ENCODE results near the gene TENT4B. TPM values are rescaled to one million over a fixed set of nuclear protein-coding genes. Genes with fewer than 3 reads are reported as not detected.
"Not testable (repeated sequence)": the region's sequence is repeated elsewhere in the genome, so short reads cannot be mapped to it uniquely, and the experiment has no call there.

Gene TENT4B
- total RNA-seq, 1 donor = 38.7 TPM

DNA sequence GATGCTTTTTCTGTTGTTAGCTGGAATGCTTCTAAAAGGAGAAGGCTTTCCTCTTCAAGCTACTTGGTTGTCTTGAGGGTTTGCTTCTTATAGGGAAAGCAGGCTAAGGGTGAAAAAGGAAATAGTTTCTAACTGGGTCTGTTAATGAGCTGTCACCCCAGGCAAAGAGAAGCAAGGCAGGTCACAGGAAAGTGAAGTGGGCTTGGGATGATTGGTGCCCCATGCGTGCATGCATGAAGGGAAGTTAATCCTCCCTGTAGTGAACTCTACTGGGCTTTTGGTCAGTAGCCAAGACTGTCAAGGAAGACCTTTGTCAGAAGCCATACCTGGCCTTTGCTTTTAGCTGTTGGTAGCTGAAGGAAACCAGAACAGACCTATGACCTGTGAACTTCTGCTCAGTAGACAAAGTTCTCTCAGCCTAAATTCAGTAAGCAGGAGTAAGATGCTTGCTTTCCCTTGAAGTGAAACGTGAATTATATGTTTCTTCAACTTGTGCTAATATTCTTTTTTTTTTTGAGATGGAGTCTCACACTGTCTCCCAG, 16.5 kb downstream of the TENT4B start:
- Histone ChIP-seq H3K9me3 (ENCODE audit: low read depth, low read length) (no peaks in the 10 kb centered on the region), H3K4me1 (ENCODE audit: insufficient read depth, low read length) (peaks cover 54% of the 10 kb centered on the region), H3K27me3 (ENCODE audit: insufficient read depth, low read length) (no peaks in the 10 kb centered on the region), H3K4me3 (ENCODE audit: low read length) (no peak overlapping the region)

DNA sequence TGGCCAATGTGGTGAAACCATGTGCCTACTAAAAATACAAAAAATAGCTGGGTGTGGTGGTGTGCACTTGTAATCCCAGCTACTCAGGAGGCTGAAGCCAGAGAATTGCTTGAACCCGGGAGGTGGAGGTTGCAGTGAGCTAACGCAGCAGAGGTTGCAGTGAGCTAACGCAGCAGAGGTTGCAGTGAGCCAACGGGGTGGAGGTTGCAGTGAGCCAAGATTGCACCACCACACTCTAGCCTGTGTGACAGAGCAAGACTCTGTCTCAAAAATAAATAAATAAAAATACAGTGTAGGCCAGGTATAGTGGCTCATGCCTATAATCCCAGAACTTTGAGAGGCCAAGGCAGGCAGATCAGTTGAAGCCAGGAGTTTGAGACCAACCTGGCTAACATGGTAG, 18.7 kb downstream of the TENT4B start:
- H3K4me3 ChIP-seq (ENCODE audit: low read length); H3K9me3 ChIP-seq (ENCODE audit: low read depth, low read length); H3K27me3 ChIP-seq (ENCODE audit: insufficient read depth, low read length): not testable (repeated sequence)
- H3K4me1 ChIP-seq (ENCODE audit: insufficient read depth, low read length) = peaks cover 57% of the 10 kb centered on the region

DNA sequence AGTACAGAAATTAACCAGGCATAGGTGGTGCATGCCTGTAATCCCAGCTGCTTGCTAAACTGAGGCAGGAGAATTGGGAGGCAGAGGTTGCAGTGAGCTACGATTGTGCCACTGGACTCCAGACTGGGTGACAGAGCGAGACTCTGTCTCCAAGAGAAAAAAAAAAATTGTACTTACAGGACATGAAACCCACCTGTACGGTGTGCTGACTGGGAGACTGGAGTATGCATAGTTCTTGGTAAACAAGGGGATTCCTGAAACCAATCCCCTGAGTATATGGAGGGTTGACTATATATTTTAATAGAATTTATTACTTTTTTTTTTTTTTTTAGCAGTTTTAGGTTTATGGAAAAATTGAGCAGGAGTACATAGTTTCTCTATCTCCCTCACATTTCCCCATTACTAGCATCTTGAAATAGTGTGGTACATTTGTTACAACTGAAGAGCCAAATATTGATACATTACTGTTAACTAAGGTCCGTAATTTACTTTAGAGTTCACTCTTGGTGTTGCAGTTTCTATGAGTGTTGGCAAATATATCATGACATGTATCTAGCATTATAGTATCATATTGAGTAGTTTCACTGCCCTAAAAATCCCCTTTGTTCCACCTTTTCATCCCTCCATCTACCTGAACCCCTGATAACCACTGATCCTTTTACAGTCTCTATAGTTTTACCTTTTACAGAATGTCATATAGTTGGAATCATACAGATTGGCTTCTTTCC, 19.3 kb downstream of the TENT4B start:
- H3K9me3 ChIP-seq (ENCODE audit: low read depth, low read length) = no peaks in the 10 kb centered on the region
- no peaks in the 10 kb centered on the region for H3K27me3 ChIP-seq (ENCODE audit: insufficient read depth, low read length)
- H3K4me1 ChIP-seq (ENCODE audit: insufficient read depth, low read length) = peaks cover 58% of the 10 kb centered on the region
- no peak overlapping the region for H3K4me3 ChIP-seq (ENCODE audit: low read length)

DNA sequence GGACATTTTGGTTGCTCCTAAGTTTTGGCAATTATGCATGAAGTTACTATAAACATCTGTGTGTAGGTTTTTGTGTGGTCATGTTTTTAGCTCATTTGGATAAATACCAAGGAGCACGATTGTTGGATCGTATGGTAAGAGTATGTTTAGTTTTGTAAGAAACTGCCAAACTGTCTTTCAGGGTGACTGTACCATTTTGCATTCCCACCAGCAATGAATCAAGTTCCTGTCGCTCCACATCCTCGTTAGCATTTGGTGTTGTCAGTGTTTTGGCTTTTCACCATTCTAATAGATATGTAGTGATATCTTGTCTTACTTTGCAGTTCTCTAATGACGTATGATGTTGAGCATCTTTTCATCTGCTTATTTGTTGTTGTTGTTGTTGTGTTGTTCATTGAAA, 20.2 kb downstream of the TENT4B start:
- H3K9me3 ChIP-seq (ENCODE audit: low read depth, low read length) = no peaks in the 10 kb centered on the region
- H3K4me1 ChIP-seq (ENCODE audit: insufficient read depth, low read length) = peaks cover 49% of the 10 kb centered on the region
- no peak overlapping the region for H3K4me3 ChIP-seq (ENCODE audit: low read length)
- H3K27me3 ChIP-seq (ENCODE audit: insufficient read depth, low read length) = no peaks in the 10 kb centered on the region

DNA sequence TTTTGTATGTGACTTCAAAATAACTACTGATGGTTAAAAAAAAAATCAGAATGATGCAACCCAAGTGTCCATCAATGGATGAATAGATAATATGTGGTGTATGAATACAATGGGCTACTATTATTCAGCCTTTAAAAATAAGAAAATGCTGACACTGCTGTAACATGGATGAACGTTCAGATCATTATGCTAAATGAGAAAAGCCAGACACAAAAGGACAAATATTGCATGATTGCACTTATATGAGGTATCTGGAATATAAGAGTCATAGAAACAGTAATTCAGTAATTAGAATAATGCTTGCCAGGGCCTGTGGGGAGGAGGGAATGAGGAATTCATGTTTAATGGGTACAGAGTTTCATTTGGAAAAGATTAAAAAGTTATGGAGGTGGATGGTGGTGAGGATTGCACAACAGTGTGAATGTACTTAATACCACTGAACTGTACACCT, 25.4 kb downstream of the TENT4B start:
- Histone ChIP-seq H3K4me1 (ENCODE audit: insufficient read depth, low read length) (peaks cover 13% of the 10 kb centered on the region), H3K9me3 (ENCODE audit: low read depth, low read length) (no peaks in the 10 kb centered on the region), H3K4me3 (ENCODE audit: low read length) (no peak overlapping the region), H3K27me3 (ENCODE audit: insufficient read depth, low read length) (no peaks in the 10 kb centered on the region)

DNA sequence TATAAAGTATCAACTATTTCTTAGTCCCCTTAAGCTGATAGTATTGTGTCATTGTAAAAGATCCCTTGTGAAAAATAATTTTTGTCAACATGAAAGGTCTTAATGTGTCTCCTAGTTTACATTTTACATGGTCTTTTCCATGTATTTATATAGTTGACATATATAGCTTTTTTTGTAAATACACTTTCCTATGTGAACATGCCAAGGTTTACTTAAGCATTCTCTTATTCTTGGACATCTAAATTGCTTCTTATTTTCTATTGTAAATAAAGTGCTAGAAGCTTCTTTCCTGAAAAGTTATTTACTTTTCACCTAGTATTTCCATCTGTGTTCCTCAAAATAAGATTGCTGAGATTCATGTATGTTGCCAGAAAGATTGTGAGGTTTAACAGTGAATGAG, 29.3 kb downstream of the TENT4B start:
- no peaks in the 10 kb centered on the region for H3K4me1 ChIP-seq (ENCODE audit: insufficient read depth, low read length)
- H3K9me3 ChIP-seq (ENCODE audit: low read depth, low read length) = no peaks in the 10 kb centered on the region
- H3K27me3 ChIP-seq (ENCODE audit: insufficient read depth, low read length) = no peaks in the 10 kb centered on the region
- H3K4me3 ChIP-seq (ENCODE audit: low read length) = no peak overlapping the region

DNA sequence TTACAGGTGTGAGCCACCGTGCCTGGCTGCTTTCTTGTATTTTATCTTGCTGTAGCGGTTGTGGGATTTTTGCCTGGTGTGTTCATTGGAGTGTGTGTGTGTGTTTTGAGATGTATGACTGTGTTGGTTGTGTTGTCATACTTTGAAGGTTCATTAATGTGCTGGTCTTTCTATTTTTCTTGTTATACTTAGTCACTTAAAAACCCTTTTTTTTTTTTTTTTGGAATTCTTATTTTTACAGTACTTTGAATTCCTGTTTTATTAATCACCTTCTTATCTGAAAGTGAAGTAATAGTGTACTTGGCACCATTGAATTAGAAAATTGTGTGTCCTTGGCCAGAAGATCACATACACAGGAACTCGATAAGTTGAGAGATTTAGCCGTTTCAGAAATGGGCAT, 30.2 kb downstream of the TENT4B start:
- Histone ChIP-seq H3K27me3 (ENCODE audit: insufficient read depth, low read length) (no peaks in the 10 kb centered on the region), H3K4me1 (ENCODE audit: insufficient read depth, low read length) (no peaks in the 10 kb centered on the region), H3K9me3 (ENCODE audit: low read depth, low read length) (no peaks in the 10 kb centered on the region), H3K4me3 (ENCODE audit: low read length) (no peak overlapping the region)

DNA sequence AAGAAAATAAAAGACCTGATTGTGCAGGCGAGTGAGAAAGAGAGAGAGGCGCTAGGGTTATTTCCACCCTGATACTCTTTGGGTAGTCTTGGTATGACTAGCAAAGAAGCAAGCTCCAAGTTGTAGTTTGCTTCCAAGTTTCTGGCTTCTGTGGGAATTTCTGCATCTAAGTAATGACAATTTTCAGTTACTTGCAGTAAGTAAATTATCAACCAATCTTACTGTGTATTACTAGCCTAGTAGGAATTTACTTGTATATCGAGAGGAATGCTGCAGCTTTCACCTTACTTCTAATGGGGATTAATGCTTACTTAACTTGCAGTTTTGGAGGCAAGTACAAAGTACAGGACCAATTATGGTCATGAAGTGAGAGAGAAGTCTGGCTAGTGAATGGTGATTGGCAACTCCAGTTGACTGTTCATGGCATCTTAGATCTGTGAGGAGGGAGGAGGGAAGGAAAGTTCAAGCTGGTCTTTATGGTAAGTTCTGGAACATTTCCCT, 31.9 kb downstream of the TENT4B start:
- H3K9me3 ChIP-seq (ENCODE audit: low read depth, low read length) = no peaks in the 10 kb centered on the region
- H3K4me3 ChIP-seq (ENCODE audit: low read length) = no peak overlapping the region
- peaks cover 4% of the 10 kb centered on the region for H3K4me1 ChIP-seq (ENCODE audit: insufficient read depth, low read length)
- H3K27me3 ChIP-seq (ENCODE audit: insufficient read depth, low read length) = no peaks in the 10 kb centered on the region

DNA sequence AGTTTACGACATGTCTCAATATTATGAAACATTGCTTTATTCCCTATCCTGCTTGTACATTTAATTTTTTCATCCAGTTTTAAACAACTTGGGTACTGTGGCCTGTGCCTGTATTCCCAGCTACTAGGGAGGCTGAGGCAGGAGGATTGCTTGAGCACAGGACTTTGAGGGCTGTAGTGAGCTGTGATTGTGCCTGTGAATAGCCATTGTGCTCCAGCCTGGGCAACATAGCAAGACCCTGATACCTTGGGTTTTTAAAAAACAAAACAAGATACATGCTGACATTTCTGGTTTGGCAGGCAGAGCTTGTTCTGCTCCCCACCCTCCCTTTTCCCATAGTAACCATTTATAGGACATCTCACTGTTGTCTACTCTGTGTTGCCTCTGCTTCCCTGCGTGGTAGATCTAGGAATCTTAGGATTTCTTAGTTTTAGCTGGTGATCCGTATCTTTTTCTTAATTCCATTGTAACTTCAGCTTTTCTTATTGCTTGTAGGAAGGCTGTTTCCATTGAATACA, 35.6 kb downstream of the TENT4B start:
- peaks cover 4% of the 10 kb centered on the region for H3K4me1 ChIP-seq (ENCODE audit: insufficient read depth, low read length)
- H3K9me3 ChIP-seq (ENCODE audit: low read depth, low read length) = no peaks in the 10 kb centered on the region
- no peaks in the 10 kb centered on the region for H3K27me3 ChIP-seq (ENCODE audit: insufficient read depth, low read length)
- no peak overlapping the region for H3K4me3 ChIP-seq (ENCODE audit: low read length)

DNA sequence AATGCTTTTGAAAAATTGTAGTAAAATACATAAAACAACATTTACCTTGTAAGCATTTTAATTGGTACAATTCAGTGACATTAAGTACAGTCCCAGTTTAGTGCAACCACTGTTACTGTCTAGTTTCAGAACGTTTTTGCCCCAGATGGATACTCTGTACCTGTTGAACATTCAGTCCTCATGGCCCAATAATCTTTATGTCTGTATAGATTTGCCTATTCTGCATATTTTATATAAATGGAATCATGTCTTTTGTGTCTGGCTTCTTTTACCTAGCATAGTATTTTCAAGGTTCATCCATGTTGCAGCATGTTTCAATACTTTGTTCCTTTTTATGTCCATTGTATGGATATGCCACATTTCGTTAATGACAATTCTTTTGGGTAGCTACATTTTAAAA, 37.2 kb downstream of the TENT4B start:
- Histone ChIP-seq H3K4me1 (ENCODE audit: insufficient read depth, low read length) (peaks cover 10% of the 10 kb centered on the region), H3K9me3 (ENCODE audit: low read depth, low read length) (no peaks in the 10 kb centered on the region), H3K27me3 (ENCODE audit: insufficient read depth, low read length) (no peaks in the 10 kb centered on the region), H3K4me3 (ENCODE audit: low read length) (no peak overlapping the region)

DNA sequence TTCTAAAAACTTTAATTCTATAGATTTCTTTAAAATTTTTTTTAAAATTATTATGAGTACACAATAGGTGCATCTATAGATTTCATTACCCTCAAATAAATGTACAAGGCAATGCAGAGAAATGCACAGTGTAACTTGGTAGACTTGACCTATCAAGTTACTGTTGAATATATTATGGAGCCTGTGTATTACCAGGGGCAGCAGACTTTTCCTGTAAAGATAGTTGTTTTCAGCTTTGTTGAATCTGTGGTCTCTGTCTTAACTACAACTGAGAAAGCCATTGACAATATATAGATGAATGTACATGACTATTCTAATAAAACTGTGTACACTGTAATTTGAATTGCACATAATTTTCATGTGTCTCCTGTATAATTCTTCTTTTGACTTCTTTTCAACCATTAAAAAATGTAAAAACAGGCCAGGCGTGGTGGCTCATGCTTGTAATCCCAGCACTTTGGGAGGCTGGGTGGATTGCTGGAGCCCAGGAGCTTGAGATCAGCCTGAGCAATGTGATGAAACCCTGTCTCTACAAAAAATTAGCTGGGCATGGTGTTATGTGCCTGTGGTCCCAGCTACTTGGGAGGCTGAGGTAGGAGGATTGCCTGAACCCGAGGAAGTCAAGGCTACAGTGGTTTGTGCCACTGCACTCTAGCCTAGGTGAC, 39.4 kb downstream of the TENT4B start:
- peaks cover 25% of the 10 kb centered on the region for H3K4me1 ChIP-seq (ENCODE audit: insufficient read depth, low read length)
- no peaks in the 10 kb centered on the region for H3K9me3 ChIP-seq (ENCODE audit: low read depth, low read length)
- no peak overlapping the region for H3K4me3 ChIP-seq (ENCODE audit: low read length)
- no peaks in the 10 kb centered on the region for H3K27me3 ChIP-seq (ENCODE audit: insufficient read depth, low read length)

DNA sequence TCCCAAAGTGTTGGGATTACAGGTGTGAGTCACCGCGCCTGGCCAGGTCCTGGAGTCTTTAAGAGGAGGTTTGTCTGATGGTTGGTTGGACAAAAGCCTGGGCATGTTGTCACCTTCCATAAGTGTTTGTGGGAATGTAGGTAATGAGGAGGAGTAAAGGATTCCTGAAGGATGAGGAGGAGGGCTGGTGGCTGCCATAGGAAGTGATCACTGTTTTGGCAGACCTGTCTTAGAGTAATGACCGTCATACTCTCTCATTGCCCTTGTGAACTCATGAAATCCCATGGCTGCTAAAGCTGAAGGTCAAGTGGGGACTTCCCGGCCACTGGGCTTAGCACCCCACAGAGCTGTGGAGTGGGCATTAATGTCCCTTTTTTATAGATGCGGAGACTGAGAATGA, 40.5 kb downstream of the TENT4B start:
- Histone ChIP-seq H3K4me3 (ENCODE audit: low read length) (no peak overlapping the region), H3K9me3 (ENCODE audit: low read depth, low read length) (no peaks in the 10 kb centered on the region), H3K27me3 (ENCODE audit: insufficient read depth, low read length) (no peaks in the 10 kb centered on the region), H3K4me1 (ENCODE audit: insufficient read depth, low read length) (peaks cover 25% of the 10 kb centered on the region)

DNA sequence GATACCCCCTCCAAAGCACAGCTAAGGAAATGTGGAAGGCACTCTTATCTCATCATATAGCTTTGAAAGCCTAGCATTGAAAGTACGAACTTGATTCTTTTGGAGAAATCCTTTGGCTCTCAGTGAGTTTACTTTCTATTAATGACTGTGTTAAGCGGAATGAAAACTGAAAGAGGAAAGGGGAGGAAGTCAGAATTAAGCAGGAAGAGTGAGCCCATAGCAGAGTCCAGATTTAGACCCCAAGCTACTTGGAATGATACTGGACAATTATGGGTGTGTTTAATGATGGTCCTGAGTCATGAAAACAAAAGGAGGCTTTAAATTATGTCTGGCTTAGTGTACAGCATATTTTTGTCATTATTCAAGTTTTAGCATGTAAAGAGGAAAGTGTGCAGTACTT, 42.2 kb downstream of the TENT4B start:
- Histone ChIP-seq H3K27me3 (ENCODE audit: insufficient read depth, low read length) (no peaks in the 10 kb centered on the region), H3K4me3 (ENCODE audit: low read length) (no peak overlapping the region), H3K9me3 (ENCODE audit: low read depth, low read length) (no peaks in the 10 kb centered on the region), H3K4me1 (ENCODE audit: insufficient read depth, low read length) (peaks cover 30% of the 10 kb centered on the region)

DNA sequence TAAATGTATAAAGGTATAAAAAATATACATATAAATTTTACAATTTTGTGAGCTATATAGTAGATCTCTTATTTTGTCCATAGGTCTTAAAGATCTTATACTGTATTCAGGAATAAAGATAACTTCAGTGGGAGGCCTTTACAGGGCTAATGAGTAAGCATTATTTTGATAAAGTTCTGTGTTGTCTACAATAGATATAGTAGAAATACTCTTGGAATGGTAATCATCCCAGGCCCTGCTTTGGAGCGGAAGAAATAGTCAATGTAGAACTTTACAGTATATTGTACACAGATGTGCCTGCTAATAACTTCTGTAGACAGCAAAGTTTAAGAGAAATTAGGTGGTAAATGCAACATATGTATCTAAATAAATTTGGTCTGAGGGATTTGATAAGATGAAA, 42.6 kb downstream of the TENT4B start:
- H3K4me1 ChIP-seq (ENCODE audit: insufficient read depth, low read length) = peaks cover 30% of the 10 kb centered on the region
- H3K4me3 ChIP-seq (ENCODE audit: low read length) = no peak overlapping the region
- H3K9me3 ChIP-seq (ENCODE audit: low read depth, low read length) = no peaks in the 10 kb centered on the region
- no peaks in the 10 kb centered on the region for H3K27me3 ChIP-seq (ENCODE audit: insufficient read depth, low read length)

DNA sequence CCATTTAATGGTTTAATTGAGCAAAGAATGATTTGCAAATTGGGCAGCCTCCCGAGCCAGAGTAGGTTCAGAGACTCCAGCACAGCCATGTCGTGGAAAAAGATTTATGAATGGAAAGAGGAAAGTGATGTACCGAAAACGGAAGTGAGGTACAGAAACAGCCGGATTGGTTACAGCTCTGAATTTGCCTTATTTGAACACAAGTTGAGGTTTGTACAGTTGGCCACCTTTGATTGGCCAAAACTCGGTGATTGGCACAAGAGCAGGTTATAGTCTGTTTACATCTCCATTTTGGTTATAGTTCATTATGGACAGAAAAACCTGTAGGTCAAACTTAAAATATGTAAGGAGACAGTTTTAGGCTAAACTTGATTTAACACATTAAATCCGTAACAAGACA, 44.5 kb downstream of the TENT4B start:
- no peaks in the 10 kb centered on the region for H3K27me3 ChIP-seq (ENCODE audit: insufficient read depth, low read length)
- no peaks in the 10 kb centered on the region for H3K9me3 ChIP-seq (ENCODE audit: low read depth, low read length)
- H3K4me3 ChIP-seq (ENCODE audit: low read length) = no peak overlapping the region
- H3K4me1 ChIP-seq (ENCODE audit: insufficient read depth, low read length) = peaks cover 39% of the 10 kb centered on the region

Data from mononuclear cell (primary cell).